BE2C (cell line): ENCODE results near the gene CCHCR1.
"Not testable (repeated sequence)": the region's sequence is repeated elsewhere in the genome, so short reads cannot be mapped to it uniquely, and the experiment has no call there.

Experiments used
- DNase-seq: peaks from one replicate; pipeline ENCODE4 v3.0.0-alpha.2; 2020
- H3K27me3 ChIP-seq: fragments of 250-450 bp; sonication (Bioruptor Pico); 2 replicates; pipeline ENCODE4 v1.5.1; 2020; ENCODE audit warnings: mild to moderate bottlenecking
- H3K36me3 ChIP-seq: fragments of 250-450 bp; sonication (Bioruptor Pico); 2 replicates; pipeline ENCODE4 v1.5.1; 2020; ENCODE audit warnings: mild to moderate bottlenecking
- H3K4me1 ChIP-seq: fragments of 250-450 bp; sonication (Bioruptor Pico); 2 replicates; pipeline ENCODE4 v1.5.1; 2020
- H3K4me3 ChIP-seq: 2 replicates; pipeline ENCODE4 v1.5.1; 2011; ENCODE audit warnings: low read depth, low read length
- H3K9me3 ChIP-seq: fragments of 250-450 bp; sonication (Bioruptor Pico); 2 replicates; pipeline ENCODE4 v1.5.1; 2020
- TF ChIP-seq, protein P1 (sequence below): IDR thresholded peaks from 2 replicates; pipeline ENCODE4 v1.5.1; 2012; ENCODE audit warnings: mild to moderate bottlenecking, low read depth, low read length

Gene CCHCR1

DNA sequence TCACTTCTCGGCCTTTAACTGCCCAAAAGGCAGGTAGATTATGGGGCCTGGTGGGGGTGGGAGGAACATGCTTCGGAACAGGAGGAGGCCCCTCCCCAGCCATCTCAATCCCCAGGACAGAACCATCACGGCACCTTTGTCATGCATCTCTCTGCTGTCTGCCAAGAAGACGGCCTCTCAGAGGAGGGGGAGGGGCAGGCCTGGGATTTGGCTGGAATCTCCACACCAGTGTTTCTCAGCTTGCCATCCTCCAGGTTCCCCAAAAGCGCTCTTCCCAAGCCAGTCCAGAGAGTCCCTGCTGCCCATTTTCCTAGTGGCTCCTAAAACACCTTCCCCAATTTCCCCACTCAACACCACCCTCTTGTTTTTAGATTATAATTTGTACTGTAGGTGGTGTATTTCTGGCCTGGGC lies 15.4 kb upstream of the CCHCR1 start:
- Histone ChIP-seq H3K4me1 (no peaks in the 10 kb centered on the region), H3K4me3 (no peak overlapping the region)
- TF ChIP-seq, protein P1, sequence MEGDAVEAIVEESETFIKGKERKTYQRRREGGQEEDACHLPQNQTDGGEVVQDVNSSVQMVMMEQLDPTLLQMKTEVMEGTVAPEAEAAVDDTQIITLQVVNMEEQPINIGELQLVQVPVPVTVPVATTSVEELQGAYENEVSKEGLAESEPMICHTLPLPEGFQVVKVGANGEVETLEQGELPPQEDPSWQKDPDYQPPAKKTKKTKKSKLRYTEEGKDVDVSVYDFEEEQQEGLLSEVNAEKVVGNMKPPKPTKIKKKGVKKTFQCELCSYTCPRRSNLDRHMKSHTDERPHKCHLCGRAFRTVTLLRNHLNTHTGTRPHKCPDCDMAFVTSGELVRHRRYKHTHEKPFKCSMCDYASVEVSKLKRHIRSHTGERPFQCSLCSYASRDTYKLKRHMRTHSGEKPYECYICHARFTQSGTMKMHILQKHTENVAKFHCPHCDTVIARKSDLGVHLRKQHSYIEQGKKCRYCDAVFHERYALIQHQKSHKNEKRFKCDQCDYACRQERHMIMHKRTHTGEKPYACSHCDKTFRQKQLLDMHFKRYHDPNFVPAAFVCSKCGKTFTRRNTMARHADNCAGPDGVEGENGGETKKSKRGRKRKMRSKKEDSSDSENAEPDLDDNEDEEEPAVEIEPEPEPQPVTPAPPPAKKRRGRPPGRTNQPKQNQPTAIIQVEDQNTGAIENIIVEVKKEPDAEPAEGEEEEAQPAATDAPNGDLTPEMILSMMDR: no peak

DNA sequence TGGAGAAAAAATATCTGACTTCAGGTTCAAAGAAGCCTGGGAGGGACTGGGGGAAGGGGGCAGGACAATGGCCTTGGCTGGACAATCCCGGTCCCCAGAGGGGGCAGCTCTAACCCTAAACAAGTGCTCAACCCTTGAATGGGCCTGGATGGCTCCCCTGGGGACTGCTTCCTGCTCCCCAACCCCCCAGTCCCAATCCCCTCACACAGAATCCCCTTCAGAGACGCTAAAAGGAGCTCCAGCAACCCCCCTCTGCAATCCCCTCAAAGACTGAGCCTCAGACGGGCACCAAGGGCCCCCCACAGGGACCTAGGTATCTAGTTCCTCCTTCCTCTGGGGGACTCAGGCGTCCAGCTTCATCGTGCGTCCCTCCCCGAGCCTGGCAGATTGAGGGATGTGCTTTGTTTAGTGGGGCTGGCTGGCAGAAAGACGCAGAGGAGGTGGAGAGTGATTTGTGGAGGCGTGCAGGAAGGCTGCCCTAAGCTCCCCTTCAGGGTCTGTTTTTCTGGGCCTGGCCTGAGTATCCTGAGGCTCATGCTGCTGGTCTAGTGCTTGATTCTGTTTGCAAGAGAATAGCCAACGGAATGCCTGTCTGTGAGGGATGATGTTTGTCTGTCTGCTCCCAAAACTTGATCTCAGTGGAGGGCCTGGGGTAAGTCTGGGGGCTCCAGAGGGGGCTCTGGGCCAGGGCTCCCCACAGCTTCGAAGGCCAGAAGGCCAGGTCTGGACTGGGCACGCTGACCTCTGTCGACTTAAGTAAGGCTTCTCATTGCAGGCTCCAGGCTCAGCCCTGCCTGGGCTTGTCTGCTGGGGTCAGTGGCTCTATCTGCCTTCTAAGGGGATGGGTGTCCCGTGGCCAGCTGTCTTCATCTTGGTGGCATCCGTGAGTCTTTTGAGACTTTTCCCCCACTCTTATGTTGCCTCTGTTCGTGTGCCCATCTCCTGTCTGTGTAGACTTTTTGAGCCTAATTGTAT lies 14.6 kb upstream of the CCHCR1 start:
- TF ChIP-seq, protein P1: no peak
- no peaks in the 10 kb centered on the region for H3K27me3 ChIP-seq
- H3K36me3 ChIP-seq: no peaks in the 10 kb centered on the region
- H3K4me1 ChIP-seq: no peaks in the 10 kb centered on the region
- no peaks in the 10 kb centered on the region for H3K9me3 ChIP-seq
- no peak for DNase-seq
- H3K4me3 ChIP-seq: no peak overlapping the region

More for the DNA sequence above, 15.4 kb upstream of the CCHCR1 start:
- no peaks in the 10 kb centered on the region for H3K27me3 ChIP-seq
- H3K36me3 ChIP-seq: no peaks in the 10 kb centered on the region
- DNase-seq: no peak
- H3K9me3 ChIP-seq: no peaks in the 10 kb centered on the region

DNA sequence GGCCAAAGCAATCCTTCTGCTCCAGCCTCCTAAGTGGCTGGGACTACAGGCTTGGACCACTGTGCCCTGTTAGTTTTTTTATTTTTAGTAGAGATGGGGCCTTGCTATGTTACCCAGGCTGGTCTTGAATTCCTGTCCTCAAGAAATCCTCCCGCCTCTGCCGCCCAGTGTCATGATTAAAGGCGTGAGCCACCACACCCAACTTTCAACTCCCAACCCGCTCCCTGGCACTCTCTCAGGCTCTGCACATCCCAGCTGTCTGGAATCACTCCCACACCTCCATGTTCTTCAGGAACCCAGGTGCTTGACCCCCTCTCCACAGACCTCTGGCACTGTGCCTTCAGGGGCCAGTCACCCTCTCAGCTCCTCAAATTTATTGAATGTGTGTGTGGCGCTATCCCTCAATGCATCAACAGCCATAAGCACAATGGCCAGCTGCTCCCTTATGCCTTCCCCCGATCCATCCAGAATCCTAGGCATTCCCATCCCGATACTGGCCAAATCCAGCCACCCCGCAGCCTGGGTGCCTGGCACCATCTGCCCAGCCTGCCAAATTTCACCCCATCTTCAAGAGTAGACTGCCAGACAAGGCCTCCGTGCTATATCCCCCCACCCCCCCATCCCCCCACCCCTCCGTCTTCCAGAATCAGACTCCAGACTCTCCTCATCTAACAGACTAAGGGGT lies 13.5 kb upstream of the CCHCR1 start:
- H3K4me1 ChIP-seq: no peaks in the 10 kb centered on the region
- no peaks in the 10 kb centered on the region for H3K36me3 ChIP-seq
- H3K27me3 ChIP-seq: no peaks in the 10 kb centered on the region
- no peaks in the 10 kb centered on the region for H3K9me3 ChIP-seq
- TF ChIP-seq, protein P1: no peak
- no peak overlapping the region for H3K4me3 ChIP-seq
- no peak for DNase-seq

DNA sequence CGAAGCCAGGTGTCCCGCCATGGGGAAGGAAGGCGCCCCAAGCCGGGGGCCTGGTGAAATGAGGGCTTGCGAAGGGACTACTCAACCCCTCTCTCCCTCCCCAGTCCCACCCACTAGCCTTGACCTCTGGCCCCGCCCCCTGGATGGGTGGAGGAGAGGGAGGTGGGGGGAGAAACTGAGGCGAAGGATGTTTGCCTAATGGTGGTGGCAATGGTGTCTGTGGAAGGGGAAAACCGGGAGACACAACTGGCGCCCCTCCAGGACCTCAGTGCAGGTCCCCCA lies 12.9 kb upstream of the CCHCR1 start, which contains the start of gene POU5F1:
Gene POU5F1, minus strand, starts transcription at position 83 of the 282 bp plus-strand sequence. Its CDS starts 62 bp downstream, at position 21.
- Histone ChIP-seq H3K27me3 (no peaks in the 10 kb centered on the region), H3K36me3 (no peaks in the 10 kb centered on the region), H3K4me1 (no peaks in the 10 kb centered on the region), H3K9me3 (no peaks in the 10 kb centered on the region), H3K4me3 (no peak within 1 kb of the TSS)
- TF ChIP-seq, protein P1: no peak
- DNase-seq: no peak

DNA sequence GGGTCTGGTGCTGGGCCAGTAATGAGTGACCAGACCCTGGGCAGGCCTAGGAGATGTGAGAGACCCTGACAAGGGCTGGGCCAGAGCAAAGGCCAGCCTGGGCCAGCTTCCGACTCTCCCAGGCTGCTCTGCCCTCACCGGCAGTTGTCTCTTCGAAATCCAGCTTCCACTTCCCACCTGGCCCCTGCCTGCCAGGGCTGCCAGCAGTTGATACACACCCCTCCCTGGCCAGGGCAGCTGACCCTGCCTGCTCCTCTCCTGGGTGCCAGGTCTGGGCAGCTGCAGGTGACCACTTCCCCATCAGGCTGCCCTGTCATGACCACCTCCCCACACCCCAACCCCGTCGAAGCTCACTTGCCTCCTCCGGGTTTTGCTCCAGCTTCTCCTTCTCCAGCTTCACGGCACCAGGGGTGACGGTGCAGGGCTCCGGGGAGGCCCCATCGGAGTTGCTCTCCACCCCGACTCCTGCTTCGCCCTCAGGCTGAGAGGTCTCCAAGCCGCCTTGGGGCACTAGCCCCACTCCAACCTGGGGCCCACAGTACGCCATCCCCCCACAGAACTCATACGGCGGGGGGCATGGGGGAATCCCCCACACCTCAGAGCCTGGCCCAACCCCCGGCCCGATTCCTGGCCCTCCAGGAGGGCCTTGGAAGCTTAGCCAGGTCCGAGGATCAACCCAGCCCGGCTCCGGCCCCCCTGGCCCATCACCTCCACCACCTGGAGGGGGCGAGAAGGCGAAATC lies 12.4 kb upstream of the CCHCR1 start:
- H3K9me3 ChIP-seq, H3K4me3 ChIP-seq, H3K4me1 ChIP-seq, DNase-seq, H3K36me3 ChIP-seq, H3K27me3 ChIP-seq: not testable (repeated sequence)

DNA sequence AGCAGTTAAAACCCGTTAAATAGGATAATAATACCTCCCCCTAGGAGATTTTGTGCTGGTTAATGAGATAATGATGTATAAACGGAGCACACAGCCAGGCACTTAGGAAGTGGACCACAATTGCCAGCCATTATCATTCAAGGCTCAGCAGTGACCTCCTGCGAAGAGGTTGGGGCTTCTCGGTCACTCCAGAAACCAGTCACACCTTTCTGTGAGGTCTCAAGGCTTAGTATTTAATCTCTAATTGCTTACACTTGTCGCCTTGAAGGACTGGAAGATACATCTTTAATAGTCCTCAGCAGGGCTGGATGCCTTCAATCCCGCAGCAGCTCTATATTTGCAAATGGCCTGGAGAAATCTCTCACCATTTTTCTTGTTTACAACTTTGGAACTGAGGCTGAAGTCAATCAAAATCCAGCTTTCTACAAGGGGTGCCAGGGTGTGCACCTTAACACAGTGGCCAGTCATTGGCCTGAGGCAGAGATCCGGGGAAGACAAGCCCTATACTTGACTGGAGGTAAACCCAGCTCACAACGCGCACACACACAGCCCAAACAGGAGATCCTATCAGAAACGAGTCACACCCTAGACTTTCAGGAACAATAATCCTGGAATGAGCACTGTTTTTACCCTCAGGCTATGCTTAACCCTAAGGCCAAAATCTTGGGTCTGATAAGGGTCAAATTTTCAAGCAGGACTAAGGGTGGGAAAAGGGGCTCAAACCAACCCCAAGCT lies 11.7 kb upstream of the CCHCR1 start:
- Histone ChIP-seq H3K4me3 (no peak overlapping the region), H3K27me3 (no peaks in the 10 kb centered on the region), H3K36me3 (no peaks in the 10 kb centered on the region), H3K4me1 (no peaks in the 10 kb centered on the region), H3K9me3 (no peaks in the 10 kb centered on the region)
- DNase-seq: no peak
- TF ChIP-seq, protein P1: no peak
